ENCODE results near the gene GPR37. TPM values are rescaled to one million over a fixed set of nuclear protein-coding genes. Genes with fewer than 3 reads are reported as not detected.

GPR37 gene
- polyA plus RNA-seq, 2 of the 4 experiments (the other 2 are of a cell fraction) = 0.35 to 0.61 TPM

- Histone ChIP-seq H3K4me2 (no peak overlapping the region), H3K27ac (no peak overlapping the region), H3K4me1 (0 out of 3 replicates have a peak, but pooled peaks cover 3% of the 10 kb centered on the region), H3K4me3 (no peak overlapping the region), H3K9me3 (no peaks in the 10 kb centered on the region)
- DNase-seq (ENCODE audit: low read depth in 1 of 2, low spot score in 1 of 2) (no peak), FAIRE-seq (no peak), ATAC-seq (no peak)
- ChIA-PET CTCF (interaction anchor here (1.7 kb wide), 1 partner anchor 16 kb away, joined by 5 read pairs; no protein-coding TSS in a partner anchor), POLR2A (no interaction called here)
- 73% methylated on average over 1 of the region's 1 CpG for WGBS (ENCODE audit: missing lambda C conversion rate)
- TF ChIP-seq ZC3H11A (IDR thresholded peaks at IDR 0.05) (no peak), CTCF (IDR thresholded peaks at IDR 0.05) (no peak), MAFK (IDR thresholded peaks at IDR 0.05; ENCODE audit: partially characterized antibody) (peak; percentile 85)
These were observed 3.5 kb upstream of the GPR37 start for GRCh38 chr7:124769136-124769535.

GRCh38 chr7:124768525-124768924, 2.9 kb upstream of the GPR37 start:
- DNase-seq (ENCODE audit: low read depth in 1 of 2, low spot score in 1 of 2) = no peak
- CTCF ChIA-PET = interaction anchor here (0.9 to 1.0 kb wide), 2 partner anchors 10 to 87 kb away, joined by 3 to 4 read pairs; no protein-coding TSS in a partner anchor
- H3K4me1 ChIP-seq = 0 out of 3 replicates have a peak, but pooled peaks cover 3% of the 10 kb centered on the region
- no peak overlapping the region for H3K4me3 ChIP-seq
- H3K27ac ChIP-seq = no peak overlapping the region
- FAIRE-seq = no peak
- no peak for ATAC-seq
- WGBS (ENCODE audit: missing lambda C conversion rate) = 73% methylated on average over 1 of the region's 1 CpG
- TF ChIP-seq RARB (CRISPR knock-in tag; IDR thresholded peaks at IDR 0.05) = no peak
- no peak for TF ChIP-seq ZFP36 (IDR thresholded peaks at IDR 0.05; ENCODE audit: borderline replicate concordance, partially characterized antibody)
- no peak for TF ChIP-seq EHF (CRISPR knock-in tag; IDR thresholded peaks at IDR 0.05)
- no peak for TF ChIP-seq NR3C1 (IDR thresholded peaks at IDR 0.05)
- TF ChIP-seq HMGXB4 (CRISPR knock-in tag; IDR thresholded peaks at IDR 0.05; ENCODE audit: borderline replicate concordance) = no peak
- H3K9me3 ChIP-seq = no peaks in the 10 kb centered on the region
- POLR2A ChIA-PET = no interaction called here
- no peak overlapping the region for H3K4me2 ChIP-seq

GRCh38 chr7:124764847-124765400, 668 bp downstream of the GPR37 start:
- CTCF ChIA-PET = interaction anchor here (0.6 to 1.8 kb wide), 6 partner anchors 7 to 610 kb away, joined by 3 to 8 read pairs (median 4); no protein-coding TSS in a partner anchor
- peak in 1 of 2 experiments; percentile 36 for DNase-seq (ENCODE audit: low read depth in 1 of 2, low spot score in 1 of 2)
- Histone ChIP-seq H3K9me3 (no peaks in the 10 kb centered on the region), H3K27ac (peak overlapping the region in 1 of 2 experiments; percentile 72; a peak in 2 of 6 replicates), H3K4me3 (peak overlapping the region; percentile 62), H3K4me1 (0 out of 3 replicates have a peak, but pooled peaks cover 3% of the 10 kb centered on the region), H3K4me2 (peak overlapping the region; percentile 97)
- 2% methylated on average over 14 of the region's 26 CpGs for WGBS (ENCODE audit: missing lambda C conversion rate)
- POLR2A ChIA-PET = no interaction called here
- no peak for TF ChIP-seq HES2 (IDR thresholded peaks at IDR 0.05)
- FAIRE-seq = no peak
- peak; percentile 32 to 56; a peak in 4 of 6 replicates for ATAC-seq

GRCh38 chr7:124764051-124764846, 1.3 kb downstream of the GPR37 start:
- H3K4me1 ChIP-seq = 0 out of 3 replicates have a peak, but pooled peaks cover 3% of the 10 kb centered on the region
- POLR2A ChIA-PET = no interaction called here
- CTCF ChIA-PET = no interaction called here
- TF ChIP-seq CBX2 (IDR thresholded peaks at IDR 0.05; ENCODE audit: borderline replicate concordance, low read depth) (no peak), KDM1A (IDR thresholded peaks at IDR 0.05; ENCODE audit: low read depth) (no peak), CBX8 (IDR thresholded peaks at IDR 0.05) (no peak)
- no peak overlapping the region for H3K27ac ChIP-seq
- H3K9me3 ChIP-seq = no peaks in the 10 kb centered on the region
- H3K4me3 ChIP-seq = peak overlapping the region; percentile 62
- FAIRE-seq (no peak), DNase-seq (ENCODE audit: low read depth in 1 of 2, low spot score in 1 of 2) (no peak), ATAC-seq (no peak)
- 83% methylated on average over 26 of the region's 48 CpGs for WGBS (ENCODE audit: missing lambda C conversion rate)
- peak overlapping the region; percentile 97 for H3K4me2 ChIP-seq
